T1000 (cell line): ENCODE measurements around the gene PCYT2.
A peak's percentile ranks its signal among the peaks of the same experiment; 100 is the strongest.
"Not testable (repeated sequence)": the region's sequence is repeated elsewhere in the genome, so short reads cannot be mapped to it uniquely, and the experiment has no call there.

Experiments
- DNase-seq: peaks from one replicate; lab custom pipeline; 2025; ENCODE audit warnings: mixed read lengths; lab: John Stamatoyannopoulos, UW

The PCYT2 gene

DNA sequence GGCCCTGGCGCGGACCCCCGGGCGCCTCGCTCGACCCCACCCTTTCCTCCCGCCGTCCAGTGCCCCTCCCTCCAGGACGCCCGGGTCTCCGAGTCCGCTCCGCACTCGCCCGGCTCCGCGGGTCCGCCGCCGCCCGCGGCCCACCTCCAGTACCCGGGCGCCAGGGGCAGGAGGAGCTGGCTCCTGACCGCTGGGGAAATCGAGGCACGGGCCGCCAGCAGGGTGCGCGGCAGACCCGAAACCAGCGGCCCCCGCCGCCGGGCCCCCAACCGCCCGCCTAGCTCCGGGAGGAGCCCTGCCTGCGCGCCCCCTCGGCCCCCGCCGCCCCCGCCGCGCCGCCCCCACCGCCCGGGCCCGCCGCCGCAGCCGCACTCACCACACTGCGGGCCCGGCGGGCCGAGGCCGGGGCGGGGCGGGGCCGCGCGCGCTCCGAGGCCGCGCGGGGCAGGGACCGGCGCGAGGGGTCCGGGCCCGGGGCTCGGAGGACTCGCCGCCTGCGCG, 16.0 kb upstream of the PCYT2 start:
- no peak for DNase-seq

DNA sequence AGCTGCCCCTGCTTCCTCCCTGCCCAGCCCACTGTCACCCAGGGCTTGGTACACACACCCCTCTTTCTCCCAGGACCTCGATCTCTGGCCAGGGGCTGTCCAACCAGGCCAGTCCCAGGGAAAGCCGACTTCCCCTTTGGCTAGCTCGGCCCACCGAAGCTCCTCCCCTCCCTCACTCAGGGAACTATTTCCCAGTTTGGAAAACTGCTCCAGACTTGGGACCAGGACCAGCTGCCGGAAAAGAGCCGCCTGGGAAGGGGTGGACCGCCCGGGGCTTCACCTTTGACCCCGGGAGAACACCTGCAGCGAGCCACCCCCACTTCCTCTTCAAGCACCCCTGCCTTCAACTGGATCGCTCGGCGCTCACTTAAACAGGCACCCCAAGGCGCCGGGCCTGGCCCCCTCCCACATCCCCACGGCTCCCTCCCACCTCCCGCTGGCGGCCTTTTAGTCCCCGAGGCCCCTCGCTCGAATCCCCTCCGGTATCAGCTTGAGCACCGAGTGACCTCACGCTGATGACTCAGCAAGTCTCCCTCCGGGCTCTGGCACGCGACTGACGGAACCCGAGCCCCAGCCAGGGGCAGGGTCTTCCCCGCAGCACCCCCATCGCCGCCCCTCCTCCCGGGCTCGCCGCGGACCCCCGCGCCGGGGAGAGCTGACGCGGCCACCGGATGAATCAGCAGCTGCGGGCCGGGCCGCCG, 15.4 kb upstream of the PCYT2 start:
- DNase-seq: peak; percentile 92

DNA sequence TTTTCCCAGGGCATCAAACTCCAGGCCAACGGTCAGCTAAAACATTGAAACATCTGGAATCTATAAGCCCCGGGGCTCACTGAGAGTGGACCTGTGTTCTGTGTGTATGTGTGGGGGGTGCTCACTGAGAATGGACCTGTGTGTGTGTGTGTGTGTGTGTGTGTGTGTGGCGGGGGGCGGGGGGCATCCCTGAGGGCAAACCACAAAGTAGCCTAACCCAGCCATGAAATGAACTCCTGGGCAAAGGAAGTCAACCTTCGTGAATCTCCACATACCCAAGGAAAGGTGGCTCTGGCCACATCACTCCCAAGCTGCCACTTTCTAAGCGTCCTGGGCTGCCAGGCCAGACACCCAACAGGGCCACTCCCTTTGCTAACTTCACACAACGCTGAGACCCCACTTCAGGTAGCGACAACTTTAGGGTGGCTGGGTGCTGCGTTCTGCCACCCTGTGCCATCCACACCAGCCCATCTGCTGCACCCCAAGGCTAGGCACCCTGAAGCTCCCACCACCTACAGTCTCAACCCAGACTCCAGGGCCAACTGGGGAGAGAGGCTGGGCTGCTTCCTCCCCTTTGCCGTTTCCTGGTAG, 14.8 kb upstream of the PCYT2 start:
- no peak for DNase-seq

DNA sequence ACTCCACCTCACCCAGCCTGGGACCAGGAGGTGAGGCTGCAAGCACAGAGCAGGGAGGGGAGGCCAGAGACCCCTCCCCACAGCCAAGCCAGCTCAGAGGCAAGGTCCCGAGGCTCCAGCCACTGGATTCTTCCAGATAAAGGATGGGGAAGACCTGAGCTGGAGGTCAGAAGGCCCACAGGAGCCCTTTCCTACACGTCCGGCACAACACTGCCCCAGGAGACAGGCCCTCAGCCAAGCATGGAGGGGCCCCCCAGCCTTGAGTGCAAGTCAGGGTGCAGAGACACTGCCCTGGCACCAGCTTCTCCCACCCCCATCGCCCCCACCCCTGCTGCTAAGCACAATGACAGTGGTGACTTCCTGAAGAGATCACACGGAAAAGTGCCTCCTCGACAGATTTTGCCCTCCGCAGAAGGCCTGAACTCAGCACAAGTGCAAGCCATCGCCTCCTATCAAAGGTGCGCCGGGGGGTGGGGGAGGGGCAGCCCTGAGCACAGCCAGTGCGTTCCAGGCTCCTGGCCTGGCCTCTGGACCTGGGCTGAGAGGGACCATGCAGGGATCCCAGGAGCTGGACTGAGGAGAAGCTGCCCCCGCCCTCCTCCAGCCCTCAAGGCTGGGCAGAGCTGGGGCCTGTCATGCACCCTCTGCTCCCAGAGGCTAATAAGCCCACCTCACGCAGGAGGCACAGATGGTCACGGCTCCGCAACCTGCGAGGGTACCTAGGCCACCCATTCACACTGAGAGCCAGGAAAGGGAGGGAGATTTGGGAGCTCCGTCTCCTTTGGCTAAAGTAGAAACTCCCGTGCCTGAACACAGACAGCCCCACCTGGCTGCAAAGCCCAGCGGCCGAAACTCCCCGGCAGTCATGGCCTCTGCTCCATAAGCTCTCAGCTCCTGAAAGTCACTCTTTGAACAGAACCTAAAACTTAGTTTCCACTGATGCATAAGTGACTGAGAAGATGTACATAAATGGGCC, 13.6 kb upstream of the PCYT2 start:
- no peak for DNase-seq

DNA sequence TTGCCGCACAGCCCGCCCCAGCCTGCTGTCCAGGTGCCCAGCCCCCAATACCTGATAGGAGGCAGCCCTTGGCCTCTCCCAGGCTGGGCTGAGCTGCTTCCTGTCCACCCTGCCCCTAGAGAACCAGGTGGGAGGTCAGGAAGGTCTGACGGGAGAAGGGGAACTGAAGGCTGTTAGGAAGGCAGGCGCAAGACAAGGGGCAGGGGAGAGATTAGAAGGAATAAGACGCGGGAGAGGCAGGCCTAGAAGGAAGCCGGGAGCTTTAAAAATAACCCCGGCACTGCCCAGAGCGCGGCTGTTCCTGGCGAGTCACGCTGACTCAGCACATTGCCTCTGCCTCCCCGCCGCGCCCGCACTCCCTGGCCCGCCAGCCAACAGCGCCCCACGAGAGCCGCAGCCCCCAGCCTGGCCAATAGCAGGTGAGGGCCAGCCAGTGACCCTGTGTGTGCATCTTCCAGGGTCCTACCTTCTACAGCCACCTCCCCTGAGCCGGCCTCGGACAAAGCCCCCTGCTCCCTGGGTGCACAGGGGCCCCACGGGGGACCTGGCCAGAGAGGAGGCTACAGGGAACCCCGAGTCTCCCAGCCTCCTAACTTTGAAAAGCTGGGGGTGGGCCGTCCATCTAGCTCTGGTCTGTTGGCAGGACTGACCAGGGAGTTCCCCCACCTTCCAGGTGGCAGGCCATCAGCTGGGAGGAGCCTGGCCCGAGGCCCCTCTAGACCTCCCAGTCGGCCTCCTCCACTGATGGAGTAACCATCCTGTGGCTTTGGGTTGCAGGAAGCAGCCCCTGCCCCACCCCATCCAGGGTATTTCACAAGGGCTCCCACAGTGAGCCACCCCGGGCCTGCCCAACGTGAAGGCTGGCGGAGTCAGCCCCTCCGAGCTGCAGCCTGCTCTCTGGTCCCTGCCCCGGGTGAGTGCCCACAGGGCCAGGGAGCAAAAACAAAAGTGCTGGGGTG, 12.4 kb upstream of the PCYT2 start:
- peak; percentile 86 for DNase-seq

DNA sequence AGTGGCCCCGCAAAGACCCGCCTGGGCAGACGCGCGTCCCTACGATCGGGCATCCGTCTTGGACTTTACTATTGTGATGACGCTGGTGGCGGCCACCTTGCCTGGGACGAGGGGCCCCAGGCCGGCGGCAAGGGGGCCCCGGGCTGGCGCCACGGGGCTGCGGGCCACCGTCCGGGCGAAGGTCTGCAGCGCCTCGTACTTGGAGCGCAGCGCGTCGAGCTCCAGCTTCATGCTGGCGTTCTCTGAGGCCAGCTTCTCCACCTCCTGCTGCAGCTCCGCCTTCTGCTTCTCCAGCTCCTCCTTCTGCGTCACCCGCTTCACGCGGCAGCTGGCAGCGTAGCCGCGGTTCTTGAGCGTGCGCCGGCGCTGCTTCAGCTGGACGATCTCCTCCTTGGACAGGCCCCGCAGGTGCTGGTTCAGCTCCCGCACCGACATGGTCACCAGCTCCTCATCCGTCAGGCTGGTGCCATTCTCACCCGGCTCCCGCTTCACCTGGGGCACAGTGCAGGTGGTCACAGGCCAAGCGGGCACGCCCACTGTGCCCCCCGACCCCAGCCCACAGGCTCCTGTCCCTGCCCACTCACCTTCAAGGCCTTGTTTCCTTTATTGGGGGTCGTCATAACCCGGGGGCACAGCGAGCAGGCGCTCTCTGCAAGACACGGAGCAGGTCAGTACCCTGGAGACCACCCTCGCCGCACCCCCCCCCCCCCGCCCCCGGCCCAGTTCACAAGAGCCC, 11.5 kb upstream of the PCYT2 start:
- no peak for DNase-seq

DNA sequence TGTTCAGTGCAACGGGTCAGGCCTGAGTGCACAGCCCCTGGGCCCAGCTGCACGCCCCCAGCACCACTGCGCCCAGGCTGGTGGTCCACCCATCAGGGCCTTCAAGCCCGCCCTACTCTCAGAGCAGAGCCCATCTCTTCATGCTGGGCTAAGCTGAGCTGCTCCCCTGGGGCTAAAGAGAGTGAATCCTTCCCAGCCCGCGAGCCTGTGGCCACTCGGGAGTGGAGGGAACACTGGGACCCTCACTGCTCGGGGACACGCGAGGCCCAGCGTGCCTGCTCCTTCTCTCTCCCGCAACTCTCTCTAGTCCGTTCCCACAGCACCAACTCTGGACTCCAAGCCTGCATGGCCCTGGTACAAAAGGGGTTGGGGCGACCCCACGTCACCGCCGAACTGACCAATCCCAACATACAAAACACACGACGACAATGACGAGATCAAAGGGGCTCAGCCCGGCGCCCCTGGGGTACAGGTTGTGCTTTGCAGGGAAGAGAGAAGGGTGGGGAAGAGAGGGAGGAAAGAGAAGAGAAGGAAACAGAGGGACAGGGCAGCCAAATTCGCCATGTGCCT, 10.9 kb upstream of the PCYT2 start:
- DNase-seq: no peak

DNA sequence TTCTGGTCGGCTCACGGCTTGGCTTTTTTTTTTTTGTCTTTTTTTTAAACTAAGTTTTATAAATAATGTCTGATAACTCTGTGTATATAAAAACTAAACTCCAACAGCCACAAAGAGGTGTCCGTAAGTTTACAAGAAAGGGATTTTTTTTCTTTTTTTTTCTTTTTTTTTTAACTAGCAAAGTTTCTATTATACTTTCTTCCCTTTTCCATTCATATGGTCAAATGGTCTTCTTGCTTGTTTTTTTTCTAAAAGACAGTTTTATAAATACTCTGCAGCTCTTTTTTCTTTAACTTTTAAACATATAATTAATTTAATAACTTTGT, 10.3 kb upstream of the PCYT2 start:
- no peak for DNase-seq

DNA sequence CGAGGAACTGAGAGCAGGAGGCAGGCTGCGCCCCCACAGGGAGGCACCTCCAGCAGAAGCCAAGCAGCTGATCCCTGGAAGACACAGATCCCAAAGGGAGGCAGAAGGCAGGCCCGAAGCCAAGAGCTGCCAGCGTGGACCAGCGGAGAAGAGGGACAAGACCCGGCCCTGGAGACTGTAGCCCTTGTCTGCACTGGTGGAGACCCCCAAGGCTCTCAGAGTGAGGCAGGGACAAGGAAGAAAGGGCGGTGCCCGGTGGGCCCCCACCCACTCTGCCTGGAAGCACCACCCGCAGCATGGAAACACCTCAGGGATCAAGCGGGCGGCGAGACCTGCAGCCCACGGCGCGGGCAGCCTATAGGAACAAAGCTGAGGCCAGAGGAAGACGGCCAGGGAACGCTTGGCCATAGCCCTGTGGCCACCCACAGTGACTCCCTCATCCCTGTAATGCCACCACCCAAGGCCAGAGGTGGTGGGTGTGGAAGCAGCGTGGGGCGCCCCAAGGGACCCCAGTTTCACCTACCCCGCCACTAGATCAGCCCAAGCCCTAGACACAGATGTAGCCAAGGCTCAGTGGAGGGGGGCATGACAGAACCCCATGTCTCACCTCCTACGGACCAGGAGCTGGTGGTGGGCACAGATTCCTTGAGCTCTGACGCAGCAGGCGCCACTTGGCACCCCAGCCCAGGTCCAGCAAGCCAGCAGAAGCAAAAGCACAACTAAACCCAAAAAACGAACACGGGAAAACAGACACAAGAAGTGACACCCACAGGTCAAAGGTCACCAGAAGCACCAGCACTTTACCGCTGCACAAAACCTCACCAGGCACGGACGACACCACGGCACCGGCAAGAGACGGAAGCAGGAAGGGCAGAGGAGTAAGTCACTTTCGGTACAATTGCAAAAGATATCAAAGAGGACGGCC, 9.7 kb upstream of the PCYT2 start:
- DNase-seq: no peak

DNA sequence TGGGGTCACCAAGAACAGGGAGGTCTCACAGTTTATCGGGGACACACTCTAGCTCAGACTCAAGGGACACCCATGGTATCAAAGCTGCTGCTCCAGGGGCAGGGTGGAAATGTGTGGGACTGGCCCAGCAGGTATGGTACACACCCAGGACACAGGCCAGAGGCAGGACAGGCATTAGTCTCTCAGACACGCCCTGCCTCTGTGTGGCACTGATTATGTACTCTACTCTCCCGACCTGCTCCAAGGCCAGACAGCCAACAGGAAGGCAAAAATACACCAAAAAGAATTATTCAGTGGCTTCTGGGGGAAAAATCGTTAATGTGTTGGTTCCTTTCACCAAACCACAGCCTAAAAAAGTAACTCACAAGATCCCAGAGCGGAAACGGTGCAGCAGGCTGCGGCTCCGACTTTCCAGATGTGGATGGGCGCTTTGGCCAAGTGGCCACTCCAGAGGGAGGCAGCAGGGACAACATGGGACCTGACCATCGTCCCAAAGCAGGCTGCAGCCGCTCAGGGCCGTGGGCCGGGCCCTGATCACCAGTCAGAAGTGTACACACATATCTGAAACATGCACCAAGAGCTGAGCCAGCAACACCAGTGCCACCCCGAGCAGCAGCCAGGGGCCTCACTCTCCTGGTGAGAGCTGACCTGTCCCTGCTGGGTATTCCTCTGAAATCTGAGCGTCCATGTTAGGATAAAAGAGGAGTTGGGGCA, 7.8 kb upstream of the PCYT2 start:
- DNase-seq: no peak

DNA sequence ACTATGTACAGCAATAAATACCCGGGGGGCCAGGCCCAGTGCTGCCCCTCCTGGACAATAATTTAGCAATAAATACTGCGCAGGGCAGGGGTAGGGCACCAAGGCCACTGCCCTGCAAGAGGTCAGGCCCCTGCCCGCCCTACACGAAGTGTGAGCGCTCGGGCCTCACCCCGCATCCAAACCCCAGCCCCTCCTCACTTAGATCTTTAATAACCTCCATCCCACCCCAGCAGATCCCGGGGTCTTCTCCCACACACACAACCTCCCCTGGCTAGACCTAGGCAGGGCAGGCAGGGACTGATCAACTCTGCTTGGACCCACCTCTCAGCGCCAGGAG, 7.1 kb upstream of the PCYT2 start:
- not testable (repeated sequence) for DNase-seq

DNA sequence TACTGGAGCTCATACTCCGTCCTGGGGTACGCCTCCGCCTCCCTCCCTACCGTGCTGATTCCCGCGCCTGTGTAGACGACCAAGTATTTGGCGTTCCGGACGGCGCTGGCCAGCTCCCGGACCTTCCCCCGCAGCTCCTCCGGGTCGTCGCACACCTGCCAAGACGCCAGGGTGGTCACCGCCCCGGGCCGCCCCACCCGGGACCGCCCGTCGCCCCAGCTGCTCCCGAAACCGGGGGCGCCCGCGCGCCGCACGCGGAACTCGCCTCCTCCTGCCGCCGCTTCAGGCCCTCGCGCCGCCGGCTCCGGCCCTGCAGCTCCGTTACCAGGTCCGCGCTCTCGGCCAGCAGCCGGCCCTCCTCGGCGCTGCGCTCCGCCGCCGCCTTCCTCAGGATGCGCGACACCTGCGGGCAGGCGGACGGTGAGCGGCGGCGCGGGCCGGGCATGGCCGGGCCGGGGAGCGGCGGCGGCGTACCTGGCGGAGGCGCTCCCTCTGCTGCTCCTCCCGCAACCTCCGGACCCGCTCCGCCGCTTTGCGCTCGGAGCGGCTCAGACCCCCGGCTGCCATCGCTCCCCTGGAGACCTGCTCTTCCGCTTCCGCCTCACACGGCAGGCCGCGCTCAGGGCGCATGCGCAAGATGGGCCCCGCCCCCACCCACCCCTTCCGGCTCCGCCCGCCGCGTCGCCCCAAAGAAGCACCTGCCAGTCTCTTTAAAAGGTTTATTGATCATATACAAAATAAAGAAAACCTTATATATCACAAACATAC, 6.5 kb upstream of the PCYT2 start, which contains the start of gene SIRT7:
Gene SIRT7, minus strand, starts transcription at position 612 of the 768 bp plus-strand sequence. Its CDS starts 45 bp downstream, at position 567.
- peak; percentile 92 for DNase-seq

DNA sequence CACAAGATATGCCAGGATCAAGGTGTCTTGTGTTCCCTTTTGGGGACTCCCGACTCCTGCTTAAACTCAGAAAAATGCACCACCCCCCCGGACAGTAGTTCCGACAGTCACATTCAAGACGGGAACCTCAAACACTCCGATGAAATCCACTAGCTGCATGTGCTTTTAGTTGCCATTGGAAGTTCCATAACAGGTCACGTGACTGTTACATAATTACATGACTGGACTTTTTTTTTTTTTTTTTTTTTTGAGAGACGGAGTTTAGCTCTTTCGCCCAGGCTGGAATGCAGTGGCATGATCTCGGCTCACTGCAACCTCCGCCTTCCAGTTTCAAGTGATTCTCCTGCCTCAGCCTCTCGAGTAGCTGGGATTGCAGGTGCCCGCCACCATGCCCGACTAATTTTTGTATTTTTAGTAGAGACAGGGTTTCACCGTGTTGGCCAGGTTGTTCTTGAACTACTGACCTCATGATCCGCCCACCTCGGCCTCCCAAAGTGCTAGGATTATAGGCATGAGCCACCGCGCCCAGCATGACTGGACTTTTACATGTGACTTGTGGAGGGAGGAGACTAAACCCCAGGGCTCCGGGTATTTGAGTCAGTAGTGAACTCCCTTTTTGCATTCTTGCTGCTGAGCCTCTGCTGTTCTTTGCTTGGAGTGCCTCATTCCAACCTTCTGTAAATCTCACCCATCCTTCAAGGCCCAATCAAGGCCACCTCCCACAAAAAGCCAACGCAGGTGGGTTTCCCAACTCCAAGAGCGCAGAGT, 5.2 kb upstream of the PCYT2 start:
- peak; percentile 81 for DNase-seq

DNA sequence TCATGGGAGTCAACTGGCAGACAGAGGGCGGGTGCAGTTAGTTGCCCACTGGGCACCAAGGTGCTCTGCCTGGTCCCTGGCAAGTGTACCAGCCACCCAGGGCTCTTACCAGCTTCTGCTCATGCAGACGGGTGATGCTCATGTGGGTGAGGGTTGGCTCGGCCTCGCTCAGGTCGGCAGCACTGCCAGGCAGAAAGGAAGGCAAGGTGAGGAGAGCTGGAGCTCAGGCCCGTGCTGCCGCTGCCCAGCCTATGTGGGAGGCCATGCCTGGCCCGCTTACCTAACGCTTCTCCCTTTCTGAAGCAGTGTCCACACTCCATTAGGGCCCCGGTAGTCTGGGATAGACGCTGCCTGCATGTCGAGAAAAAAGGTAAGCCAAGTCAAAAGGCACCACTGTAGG, 4.1 kb upstream of the PCYT2 start:
- DNase-seq: no peak

DNA sequence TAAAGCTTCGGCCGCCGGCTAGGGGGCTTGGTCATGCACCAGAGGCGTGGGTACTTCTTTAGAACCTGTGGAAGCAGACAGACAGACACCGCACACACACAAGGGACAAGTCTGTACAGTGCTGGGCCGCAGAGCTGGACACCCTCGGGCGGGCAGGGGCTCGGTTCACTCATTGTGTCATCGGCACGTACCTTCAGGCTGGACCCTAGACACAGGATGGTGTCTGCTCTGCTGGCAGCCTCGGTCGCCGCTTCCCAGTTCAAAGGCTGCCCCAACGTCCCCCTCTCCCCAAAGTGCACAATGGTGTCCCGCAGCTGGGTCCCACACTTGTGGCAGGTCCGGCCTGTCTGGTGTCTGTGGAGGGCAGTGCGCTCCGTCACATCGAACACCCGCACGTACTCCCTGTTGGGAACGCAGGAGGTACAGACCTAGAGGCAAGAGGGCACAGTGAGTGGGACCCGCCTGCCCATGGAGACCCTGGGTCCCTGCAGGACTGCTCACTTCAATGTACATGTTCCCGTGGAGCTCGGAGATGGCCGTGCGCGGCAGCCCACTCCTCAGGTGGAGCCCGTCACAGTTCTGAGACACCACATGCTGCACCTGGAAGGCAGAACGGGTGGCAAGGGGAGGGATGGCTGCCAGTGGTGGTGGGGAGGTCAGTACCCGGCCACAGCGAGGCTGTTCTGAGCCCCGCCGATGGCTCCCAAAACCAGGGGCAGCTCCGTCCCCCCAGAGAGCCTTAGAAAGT, 3.1 kb upstream of the PCYT2 start:
- no peak for DNase-seq

DNA sequence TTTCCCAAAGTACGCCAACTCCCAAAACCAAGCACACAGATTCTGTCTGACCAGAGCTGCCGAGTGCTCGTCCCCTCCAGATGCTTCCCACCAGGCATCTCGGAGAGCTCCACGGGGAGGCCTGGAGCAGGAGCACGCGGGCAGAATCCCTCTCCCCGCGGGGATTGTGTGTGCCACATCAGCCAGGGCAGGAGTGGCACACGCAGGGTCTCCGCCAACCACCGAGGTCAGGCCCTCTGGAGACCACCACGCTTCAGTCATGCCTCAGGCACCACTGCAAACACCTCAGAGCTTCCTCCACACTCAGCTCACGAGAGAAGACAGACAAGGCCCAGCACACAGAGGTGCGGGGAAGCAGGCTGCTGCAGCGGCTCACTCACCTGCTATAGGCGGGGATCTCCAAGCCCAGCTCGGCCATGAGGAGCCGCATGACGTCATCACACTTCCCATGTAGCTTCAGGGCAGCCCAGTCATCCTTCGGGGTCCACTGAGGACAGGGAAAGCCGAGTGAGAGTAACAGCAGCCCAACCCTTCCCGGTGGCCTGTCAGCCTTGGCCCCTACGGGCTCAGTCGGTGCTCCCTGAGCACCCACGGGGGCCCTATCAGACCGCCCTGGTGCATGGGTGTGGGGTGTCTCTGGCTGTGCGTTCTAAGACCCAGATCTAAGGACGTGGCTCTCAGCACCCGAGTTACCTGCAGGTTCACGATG, 2.3 kb upstream of the PCYT2 start:
- DNase-seq: peak; percentile 22
